Lower leg skin (tissue), 3 donors: ENCODE measurements around the gene IST1.

Experiments used
- CTCF ChIP-seq, 3 donors: fragments of 450-650 bp; IDR thresholded peaks; one replicate each; pipeline ENCODE4 v1.5.1; 2016; ENCODE audit warnings: antibody characterized with exemption in 3 of 3, mild to moderate bottlenecking in 3 of 3, moderate library complexity in 2 of 3
- POLR2A ChIP-seq, 2 donors: fragments of 450-650 bp; IDR thresholded peaks; one replicate each; pipeline ENCODE4 v1.6.1; 2016 to 2017; ENCODE audit warnings: antibody characterized with exemption in 2 of 2, mild to moderate bottlenecking in 1 of 2, moderate library complexity in 1 of 2

- TF ChIP-seq CTCF (IDR thresholded peaks at IDR 0.05) (no peak), POLR2A (IDR thresholded peaks at IDR 0.05) (no peak)
Measured at GRCh38 chr16:71902656-71903365, 7.5 kb downstream of the IST1 start.
